ENCODE data around the gene SEC61B. TPM values are rescaled to one million over a fixed set of nuclear protein-coding genes. Genes with fewer than 3 reads are reported as not detected.

SEC61B gene
- polyA plus RNA-seq, 1 donor = 70.1 TPM

DNA sequence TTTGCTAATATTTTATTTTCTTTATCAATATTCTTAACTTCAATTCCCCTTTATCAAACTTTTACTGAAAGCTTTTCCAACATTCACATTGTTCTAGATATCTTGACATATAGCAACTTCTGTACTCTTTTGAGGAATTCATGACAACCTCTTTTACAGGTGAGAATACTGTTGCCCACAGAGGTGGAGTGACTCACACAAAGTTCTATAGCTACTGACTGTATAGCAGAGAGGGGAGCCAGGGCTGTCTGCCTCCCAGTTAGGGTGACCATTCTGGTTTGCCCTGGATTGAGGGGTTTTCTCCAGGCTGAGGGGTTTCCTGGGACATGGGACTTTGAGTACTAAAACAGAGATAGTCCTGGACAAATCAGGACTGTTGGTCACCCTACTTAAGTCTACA is 16.2 kb downstream of the SEC61B start:
- no peak for DNase-seq

DNA sequence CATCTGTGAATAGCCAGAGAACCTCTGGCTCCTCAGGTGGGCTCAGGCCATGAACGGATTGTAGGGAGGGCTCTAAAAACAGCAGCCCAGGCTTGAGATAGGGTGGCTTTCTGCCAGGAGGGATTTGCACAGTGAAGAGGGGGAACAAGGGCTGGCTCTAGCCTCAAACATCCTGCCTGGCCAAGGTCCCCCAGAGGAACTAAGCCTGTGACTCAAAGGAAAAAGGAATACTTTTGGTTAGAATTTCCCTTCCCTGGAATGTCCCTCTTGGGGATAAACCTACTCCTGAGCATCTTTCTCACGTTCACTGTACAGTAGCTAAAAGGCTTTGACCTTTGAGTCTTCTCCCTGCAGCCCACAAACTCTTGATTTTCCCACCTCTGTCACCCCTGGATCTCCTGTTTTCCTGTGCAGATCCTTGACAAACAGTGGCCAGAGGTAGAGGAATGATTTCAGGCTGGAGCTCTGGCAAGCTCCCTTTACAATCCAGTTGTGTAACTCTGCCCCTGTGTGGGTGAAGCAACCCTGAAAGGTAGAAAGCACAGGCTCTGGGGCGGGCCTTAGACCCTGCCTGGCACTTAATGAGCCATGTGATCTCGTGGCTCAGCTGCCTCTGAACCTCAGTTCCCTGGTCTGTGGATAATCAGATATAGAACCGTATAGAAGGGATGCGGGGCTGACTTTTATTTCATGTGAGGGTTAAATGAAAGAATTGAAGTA is 17.4 kb downstream of the SEC61B start:
- DNase-seq = no peak

DNA sequence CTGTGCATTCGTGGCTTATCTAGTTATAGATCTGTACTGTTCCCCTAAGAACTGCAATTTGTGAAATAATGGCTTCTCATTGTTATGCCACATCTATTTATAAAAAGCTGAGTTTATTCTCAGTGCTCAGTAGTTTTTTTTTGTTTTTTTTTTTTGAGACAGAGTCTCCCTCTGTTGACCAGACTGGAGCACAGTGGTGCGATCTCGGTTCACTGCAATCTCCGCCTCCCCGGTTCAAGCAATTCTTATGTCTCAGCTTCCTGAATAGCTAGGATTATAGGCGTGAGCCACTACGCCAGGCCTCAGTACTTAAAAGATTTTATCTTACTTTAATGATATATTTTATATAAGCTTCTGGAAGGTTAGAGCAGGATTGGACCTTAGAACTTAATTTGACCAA is 19.0 kb downstream of the SEC61B start:
- DNase-seq = no peak

DNA sequence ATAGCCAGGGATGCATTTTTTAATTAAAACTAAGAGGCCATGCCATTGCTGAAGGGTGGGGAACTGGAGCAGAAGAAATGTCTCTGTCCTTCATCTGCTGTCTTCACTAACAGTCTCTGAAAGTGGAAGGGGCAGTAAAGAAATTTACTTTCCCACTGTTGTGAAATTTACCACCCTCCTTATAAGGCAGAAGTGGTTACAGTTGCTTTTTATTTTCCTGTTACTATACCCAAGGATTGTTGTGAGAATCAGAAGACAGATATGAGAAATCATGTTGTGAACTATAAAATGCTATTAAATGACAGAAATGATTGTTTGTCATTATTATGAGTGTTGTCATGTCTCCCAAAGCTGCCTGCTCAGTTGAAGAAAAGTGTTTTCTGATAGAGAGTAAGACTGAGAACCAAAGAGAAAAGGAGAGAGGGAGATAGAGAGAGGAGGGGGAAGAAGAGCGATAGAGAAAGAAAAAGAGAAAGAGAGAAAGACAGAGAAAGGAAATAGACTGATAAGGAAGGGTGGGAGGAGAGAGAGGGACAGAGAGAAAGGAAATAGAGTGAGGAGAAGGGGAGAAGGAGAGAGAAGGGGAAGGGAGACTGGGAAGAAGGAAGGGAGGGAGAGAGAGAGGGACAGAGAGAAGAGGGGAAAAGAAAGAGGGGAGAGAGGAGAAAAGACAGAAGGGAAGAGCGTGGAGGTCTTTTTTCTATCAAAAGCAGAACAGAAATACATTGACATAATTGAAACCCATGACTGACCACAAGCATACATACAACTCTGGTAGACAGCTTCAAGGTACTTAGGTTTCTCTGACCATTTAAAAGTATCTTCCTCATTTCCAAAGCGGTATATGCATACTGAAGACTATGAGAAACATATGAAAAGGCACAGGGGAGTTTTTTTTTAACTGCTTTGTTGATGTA is 22.5 kb downstream of the SEC61B start:
- no peak for DNase-seq

DNA sequence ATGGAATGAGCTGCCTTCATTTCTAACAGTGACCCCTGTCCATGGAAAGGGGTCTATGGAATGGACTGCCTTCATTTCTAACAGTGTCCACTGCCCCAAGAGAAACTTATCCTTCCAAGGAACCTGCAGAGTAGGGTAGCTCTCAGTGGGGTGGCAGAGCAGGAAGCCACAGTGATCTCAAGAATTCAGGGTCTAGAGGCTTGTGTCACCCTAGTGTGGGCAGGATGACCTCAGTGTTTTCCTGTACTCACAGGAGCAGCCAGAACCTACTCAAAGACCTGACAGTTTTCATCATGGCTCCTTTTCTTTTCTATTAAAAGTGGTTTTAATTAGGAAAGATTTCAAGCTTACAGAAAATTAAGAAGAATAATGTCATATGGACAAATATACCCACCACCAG is 27.5 kb downstream of the SEC61B start:
- DNase-seq = no peak

DNA sequence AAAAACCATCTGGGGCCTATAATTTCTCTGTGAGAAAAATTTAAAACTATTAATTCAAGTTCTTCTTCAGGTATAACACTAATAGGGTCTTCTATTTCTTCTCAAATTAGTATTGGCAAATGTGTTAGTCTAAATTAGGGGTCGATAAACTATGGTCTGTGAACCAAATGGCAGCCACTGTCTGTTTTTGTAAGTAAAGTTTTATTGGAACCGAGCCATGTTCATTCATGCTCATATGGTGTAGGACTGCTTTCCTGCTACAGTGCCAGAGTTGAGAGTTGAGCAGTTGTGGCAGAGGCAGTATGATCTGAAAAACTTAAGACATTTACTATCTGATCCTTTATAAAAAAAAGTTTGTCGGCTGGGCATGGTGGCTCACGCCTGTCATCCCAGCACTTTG is 29.1 kb downstream of the SEC61B start:
- no peak for DNase-seq

DNA sequence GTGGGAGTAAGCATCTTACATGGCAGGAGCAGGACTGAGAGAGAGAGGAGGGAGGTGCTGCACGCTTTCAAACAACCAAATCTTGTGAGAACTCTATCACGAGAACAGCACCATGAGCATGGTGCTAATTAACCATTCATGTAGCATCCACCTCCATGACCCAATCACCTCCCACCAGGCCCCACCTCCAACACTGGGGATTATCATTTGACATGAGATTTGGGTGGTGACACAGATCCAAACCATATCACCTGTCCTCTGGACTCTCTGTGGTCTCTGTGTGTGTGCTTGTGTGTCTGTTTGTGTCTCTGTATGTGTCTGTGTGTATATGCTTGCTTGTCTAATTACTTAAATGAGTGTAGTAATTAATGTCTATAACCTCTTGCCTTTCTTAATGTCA is 31.1 kb downstream of the SEC61B start:
- no peak for DNase-seq

DNA sequence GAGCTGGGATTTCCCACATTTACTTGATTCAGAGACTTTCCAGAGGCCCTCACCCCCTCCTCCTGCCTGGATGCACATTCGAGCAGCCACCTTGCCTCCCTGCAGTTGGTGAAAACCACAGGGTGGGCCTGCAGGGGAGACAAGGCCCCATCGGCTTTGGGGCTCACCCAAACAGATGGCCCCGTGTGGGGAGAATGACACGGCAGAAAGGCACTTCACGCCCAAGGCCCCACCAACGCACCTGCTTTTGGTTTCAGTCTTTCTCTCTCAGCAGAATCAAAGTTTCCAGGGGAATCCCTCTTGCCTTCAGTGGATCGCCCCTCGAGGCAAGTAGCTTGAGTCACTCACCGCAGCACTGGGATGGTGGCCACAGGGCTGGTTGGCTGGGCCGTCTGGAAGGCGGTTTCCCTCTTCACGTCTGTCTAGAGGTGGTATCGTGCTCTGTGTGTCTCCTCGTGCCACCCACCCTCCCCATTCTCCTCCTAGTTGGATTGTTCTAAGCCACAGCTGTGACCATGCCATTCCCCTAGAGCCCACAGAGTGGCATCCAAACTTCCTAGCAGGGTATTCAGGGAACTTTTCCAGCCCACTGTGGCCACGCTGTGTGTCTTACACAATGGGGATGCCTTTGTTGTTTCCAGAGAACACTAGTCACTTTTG is 31.8 kb downstream of the SEC61B start:
- DNase-seq = no peak

DNA sequence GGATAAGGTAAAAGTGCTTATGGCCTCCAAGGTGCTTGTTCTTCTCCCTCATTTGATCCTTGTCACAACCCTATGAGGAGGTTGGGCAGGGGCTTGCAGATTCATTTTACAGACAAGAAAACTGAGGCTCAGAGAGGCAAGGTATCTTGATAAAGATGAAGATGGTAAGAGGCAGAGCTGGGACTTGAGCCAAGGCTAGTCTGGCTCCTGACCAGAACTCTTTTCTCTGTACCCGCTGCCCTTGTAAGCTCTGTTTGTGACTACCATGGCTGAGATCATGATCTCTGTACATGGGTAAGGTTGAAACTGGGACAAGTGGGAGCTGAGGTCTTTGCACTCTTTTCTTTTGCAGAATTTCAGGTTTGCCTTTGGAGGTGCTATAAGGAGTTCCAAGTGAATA is 33.6 kb downstream of the SEC61B start:
- no peak for DNase-seq

DNA sequence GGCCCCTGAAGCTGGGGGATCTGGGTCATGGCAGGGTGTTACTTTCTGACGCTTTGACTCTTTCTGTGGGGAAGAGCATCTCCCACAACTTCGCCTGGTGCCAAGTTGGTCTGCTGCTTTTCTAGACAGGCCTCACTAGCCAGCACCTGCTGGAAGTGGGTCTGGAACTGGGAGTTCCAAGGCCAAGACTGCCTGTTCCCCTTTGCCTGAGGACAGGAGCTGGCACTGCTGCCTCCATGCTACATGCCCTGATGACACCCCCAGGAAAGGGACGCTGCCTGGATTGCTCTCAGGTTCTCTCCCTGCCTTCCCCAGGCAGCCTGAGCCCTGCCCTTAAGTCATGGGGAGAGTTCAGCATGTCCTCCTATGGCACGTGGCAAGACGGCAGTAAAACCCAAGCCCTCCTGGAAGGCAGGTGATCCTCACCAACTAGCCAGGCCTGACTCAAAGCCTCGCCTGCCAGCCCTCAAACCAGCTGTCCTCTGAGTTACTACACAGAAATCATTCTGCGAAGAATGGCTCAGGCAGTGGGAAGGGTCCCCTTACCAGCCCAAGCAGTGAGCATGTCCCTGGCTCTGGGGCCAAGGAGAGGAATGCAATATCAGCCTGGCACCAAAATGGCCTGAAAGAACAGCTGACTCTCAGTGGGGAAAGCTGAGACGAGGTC is 35.8 kb downstream of the SEC61B start:
- peak; percentile 29 for DNase-seq

DNA sequence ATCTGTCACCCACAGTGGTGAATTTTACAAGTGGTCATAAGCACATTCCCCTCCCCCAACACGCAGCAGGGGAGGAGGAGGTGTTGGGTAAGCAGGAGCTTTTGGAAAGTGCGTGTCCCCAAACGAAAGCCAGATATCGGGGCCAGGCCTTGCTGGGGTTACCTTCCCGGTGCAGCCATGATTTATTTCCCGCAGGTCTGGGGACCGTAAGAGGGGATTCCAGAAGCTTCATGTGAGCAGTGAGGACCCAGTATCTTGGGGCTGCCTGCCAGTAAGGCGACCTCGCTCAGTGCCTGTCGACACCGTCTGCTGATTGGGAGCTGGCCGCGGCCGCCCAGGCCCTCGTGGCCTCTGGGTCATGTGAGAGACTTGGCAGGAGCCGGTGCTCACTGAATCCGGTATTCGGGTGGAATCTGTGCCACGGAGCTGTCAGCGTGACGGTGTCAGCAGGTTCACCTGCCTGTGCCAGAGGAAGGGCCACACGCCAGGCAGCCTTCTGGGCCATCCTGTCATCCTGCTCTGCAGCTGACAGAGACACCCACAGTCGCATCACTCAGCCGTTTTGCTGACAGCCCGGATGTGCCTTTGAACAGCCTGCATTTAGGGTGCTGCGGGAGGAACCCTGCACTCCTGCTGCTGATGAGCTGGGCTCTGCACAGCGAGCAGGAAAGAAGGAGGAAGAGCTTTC is 37.3 kb downstream of the SEC61B start:
- DNase-seq = peak; percentile 65

DNA sequence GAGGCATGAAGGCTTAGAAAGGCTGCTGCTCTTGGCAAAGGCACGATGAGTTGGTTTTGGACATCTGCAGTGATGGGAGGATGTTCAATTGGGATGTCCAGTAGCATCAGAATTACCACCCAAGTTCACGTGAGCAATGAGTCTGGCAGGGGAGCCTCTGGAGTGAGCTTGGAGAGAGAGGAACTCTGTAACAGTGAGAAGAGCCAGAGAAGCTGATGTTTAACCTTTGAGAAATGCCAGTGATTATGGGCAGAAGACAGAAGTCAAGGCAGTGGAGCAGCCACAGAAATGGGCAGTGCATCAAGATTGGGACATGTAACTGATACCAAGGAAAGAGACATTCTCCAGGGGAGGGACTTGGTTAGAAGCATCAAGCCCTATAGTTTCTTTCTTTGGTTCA is 39.8 kb downstream of the SEC61B start:
- DNase-seq = no peak

DNA sequence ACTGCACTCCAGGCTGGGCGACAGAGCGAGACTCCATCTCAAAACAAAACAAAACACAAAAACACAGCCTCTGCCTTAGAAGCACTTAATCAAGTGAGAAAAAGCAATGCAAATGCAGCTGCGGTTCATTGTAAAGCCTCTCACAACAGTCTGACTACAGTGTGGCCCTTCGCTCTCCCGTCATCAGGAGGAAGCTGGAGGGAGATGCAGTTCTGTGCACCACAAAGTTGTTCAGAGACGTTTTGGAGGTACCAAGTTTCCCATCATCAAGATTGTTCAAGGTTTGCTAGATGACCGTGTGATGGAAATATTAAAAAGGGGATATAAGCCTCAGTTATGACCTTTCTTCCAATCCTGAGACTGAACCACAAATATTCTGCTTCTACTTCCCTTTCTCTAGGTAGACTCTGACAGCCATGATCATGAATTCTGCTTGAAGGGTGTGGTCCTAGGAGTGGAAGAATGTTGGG is 40.9 kb downstream of the SEC61B start:
- no peak for DNase-seq

DNA sequence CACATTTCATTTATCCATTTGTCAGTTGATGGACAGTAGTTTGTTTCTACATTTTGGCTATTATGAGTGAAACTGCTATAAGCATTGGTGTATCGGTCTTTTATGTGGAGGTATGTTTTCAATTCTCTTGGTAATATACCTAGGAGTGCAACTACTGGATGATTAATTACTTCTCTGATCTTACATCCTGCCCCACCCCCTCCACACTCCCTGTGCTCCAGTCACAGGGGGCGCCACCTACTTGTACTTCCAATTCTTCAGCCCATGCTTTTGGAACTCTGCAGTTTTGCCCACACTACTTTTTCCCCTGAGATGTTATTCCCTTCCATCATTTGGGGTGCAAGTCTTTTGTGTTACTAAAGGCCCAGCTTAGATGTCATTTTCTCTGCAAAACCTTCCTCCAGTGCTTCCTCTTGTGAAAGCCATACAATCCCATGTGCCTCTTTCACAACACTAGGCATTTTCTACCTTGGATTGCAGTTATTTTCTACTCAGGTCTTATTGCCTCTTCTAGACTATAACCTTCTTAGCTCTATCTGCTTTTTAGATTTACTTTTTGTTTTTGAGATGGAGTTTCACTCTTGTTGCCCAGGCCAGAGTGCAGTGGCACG is 42.1 kb downstream of the SEC61B start:
- DNase-seq = no peak

DNA sequence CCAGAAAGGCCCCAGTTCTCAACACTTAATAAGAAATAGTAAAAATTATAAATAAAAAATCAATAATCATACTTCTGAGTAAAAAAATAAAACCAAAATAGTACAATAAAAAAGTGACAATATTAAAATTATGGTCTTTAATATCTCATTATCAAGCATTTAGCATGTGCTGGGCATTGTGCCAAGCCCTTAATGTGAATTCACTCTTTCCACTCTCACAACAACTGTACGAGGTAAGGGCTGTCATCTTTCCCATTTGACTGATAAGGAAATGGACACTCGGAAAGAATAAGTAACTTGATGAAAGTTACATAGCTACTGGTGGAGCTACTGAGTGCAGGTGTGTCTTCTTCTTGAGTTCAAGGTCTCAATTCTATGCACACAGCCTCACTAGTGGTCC is 43.6 kb downstream of the SEC61B start:
- DNase-seq = no peak

DNA sequence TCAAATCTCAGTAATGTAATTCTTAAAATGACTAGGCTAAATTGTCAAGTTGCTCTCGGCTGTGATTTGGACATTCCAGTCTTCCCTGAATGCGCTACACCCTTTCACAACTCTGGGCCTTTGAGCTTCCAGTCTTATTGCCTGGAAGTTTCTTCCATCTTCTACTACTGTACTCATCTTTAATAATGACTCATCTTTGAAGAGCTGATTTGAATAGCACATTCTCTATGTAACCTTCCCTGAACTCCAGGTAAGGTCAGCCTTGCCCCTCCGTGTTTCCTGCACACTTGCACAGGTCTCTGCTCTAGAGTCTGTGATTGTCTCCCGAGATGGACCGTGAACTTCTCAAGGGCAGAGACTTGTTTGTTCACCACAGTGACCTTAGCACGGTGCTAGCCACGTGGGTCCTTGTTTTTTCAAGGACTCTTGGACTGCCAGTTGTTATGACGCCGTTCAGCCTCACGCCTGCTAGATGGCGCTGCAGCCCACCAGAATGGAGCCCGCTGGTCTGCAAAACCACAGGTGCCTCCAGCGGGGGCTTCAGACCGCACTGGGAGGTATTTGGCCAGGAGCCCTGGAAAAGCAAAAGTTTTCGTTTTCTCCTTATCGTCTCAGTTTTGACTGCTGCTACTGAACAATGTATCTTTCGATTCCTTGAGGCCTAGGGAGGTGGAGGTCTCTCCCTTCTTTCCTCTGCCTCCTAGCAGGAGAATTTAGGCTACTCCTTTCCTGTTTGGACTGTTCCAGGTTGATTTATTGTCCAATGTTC is 44.4 kb downstream of the SEC61B start:
- peak; percentile 57 for DNase-seq

DNA sequence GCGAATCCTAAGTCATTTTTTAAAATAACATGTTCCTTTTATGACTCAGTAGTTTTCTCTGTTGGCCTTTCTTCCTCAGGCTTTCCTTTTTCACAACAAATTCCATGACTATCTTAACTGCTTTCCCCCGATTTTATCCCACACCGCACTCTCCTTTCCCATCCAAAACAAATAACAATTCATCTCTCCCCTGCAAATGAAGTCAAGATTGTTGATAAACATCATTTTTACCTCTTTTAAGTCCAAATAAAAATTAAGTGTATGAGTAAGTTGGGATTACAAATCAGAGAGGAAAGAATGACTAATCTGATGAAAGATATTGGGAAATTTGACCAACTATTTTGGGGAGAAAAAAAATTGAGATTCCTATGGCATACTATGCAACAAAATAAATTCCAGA is 47.3 kb downstream of the SEC61B start:
- DNase-seq = no peak

DNA sequence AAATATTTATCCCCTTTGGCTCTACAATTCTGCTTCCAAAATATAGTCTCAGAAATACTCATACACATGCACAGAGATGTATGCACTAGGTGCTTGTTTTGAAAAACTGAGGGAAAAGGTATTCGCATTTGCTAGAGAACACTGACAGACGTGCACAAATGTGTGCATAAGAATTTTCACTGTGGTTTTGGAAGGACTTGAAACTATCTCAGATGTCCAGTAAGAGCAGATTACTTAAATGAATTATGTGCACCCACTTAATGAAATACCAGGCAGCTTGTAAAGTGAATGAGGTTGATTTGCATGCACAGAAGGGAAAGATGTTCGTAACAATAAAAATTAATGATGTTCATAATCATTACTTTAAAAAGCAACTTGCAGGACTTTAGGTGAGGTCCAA is 48.4 kb downstream of the SEC61B start:
- DNase-seq = no peak

DNA sequence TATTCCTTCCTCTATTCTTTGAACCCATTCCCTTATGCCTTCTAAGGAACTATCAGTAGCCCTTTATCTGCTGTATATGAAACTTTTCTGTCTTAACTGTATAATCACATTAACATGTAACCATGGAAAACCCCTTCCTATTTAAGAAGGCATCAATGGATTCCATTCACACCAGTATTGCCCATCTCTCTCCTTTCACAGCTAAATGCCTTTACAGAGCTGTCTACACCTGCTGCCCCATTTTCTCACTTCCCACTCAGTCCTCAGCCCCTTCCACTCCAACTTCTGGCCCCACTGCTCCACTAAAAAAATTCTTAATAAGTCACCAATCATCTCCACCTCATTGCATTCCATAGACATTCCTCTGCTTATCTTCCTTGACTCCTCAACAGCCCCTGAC is 50.8 kb downstream of the SEC61B start:
- no peak for DNase-seq

DNA sequence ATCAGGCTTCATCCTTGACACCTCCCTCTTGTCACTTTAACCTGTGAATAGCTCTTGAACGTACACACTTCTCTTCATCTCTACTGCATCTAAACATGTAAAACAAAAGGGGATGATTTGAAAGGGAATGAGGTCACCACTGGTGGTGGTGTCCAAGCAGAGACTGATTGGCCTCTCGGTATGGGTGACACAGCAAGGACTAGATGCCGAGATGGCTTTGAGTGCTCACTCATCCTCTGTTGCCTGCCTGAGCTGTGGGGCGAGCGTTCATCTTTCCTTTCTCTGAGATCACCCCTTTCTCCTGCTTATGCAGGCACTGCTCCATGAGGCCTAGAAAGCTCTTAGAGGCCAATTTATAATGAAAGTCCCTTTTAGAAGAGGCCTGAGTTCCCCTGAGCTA is 51.9 kb downstream of the SEC61B start:
- no peak for DNase-seq

DNA sequence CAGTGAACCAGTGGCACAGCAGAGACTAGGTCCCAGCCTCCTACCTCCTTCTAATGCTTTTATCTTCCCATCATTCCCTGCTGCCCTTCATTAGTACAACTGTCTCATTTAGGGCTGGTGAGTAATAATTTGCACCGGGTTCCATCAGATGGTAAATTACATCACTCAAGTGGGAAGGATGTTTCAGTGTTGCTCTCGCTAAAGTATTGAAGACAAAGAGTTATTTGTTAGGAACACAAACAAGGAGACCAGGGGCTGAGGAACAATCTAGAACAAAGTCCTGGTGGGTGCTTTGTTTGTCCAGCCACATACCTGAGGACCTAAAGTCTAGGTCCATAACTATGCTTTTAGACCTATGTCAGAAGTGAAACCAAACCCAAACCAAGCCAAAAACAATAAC is 52.4 kb downstream of the SEC61B start:
- no peak for DNase-seq

All from hindlimb muscle (tissue), 1 donor.